Ramos (cell line): Measurements from ENCODE around the gene NOSIP.

Source experiments
- in situ Hi-C: fragments of 300-500 bp; cut with MboI; formaldehyde crosslinking; loops from one replicate; pipeline ENCODE4 v1.14.3; 2022; ENCODE audit warnings: low sequenced_read_pairs; ENCODE audit not compliant: unreplicated experiment

Gene NOSIP

GRCh38 chr19:49518033-49518432 lies 62.3 kb downstream of the NOSIP start:
- in situ Hi-C loops = no loop called here

DNA sequence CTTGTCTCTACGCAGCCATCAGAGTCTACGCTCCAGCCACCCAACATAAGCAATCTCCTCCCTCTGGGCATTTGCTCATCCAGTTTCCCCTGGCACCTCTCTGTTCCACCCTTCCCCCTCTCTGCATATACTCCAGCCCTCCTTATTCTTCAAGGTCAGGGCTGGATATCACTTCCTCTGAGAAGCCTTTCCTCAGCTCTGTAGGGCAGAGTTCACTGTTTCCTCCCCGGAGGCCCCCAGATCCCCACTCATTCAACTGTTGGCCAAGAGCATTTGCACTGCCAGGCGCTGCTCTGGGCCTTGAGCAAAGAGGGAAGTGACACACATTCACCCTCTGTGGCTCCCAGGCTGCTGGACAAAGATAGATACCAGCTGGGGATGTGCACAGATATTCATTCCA lies 64.6 kb downstream of the NOSIP start:
- in situ Hi-C loops = no loop called here

GRCh38 chr19:49514151-49514550 lies 66.2 kb downstream of the NOSIP start:
- in situ Hi-C loops = no loop called here

DNA sequence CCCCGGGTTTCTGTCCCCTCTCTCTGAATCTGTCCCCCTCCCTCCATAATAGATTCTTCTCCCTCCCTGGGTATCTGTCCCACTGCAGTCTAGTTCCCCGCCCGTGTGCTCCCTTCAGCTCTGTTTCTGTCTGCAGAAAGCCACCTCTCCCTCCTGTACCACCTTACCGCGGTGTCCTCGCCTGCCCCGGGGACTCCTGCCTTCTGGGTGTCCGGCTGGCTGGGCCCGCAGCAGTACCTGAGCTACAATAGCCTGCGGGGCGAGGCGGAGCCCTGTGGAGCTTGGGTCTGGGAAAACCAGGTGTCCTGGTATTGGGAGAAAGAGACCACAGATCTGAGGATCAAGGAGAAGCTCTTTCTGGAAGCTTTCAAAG lies 66.6 kb downstream of the NOSIP start:
- in situ Hi-C loops = no loop called here

- in situ Hi-C loops = no loop called here
Observed at GRCh38 chr19:49512970-49513745, 67.2 kb downstream of the NOSIP start.

DNA sequence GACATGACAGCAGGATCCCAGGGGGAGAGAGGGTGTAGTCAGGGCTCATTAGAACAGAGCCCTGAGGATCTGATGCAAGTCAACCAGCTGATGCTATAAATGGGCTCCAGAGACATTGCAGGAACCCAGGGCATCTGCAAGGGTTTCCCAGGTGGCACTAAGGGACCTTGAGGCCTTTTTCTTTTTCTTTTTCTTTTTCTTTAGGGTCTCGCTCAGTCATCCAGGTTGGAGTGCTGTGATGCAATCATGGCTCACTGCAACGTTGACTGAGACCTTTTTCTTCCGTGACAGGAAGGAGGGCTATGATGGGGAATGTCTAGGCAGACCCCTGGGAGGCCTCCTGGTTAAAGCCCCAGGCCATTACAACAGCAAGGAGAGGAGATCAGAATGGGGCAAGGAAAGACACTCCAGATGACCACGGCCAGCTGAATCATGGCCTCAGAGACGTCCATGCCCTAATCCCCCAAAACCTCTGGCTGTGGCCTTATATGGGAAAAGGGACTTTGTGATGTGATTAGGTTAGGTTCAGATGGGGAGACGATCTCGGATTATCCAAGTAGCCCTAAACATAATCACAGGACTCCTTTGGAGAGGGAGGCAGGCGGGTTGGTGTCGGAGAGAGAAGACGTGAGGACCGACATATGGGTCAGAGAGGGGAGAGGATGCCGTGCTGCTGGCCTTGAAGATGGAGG lies 72.4 kb downstream of the NOSIP start:
- in situ Hi-C loops = loop anchor here (5.0 kb wide), 1 partner anchor 34 kb away; no protein-coding TSS in a partner anchor

DNA sequence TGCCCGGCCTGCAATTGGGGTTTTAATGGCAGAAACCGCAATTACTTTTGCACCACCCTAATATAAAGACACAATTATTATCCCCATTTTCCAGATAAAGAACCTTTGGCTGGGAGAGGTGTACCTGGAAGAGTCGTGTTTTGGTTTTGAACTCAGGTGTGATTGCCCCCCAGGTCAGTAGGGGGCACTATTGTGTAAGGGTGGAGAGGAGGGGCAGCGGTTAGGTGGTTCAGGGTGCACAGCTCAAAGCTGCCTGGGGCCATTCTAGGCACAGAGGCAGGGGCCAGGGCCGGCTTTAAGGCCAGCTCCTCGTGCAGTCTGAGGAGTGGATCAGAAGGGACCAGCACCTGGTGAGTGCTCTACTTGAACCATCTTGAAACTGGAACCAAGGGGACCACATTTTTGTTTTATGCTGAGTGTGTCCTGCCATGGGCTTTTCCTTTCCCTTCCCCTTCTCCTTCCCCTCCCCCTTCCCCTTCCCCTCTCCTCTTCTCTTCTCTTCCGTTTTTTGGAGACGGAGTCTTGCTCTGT lies 73.7 kb downstream of the NOSIP start:
- in situ Hi-C loops = loop anchor here (5.0 kb wide), 1 partner anchor 36 kb away; no protein-coding TSS in a partner anchor
